H9 (cell line): ENCODE results near the gene TGFBR1. TPM values are rescaled to one million over a fixed set of nuclear protein-coding genes. Genes with fewer than 3 reads are reported as not detected.

Experiments used
- DNase-seq: peaks from one replicate; pipeline ENCODE4 v3.0.0-alpha.2; 2017
- H2AFZ ChIP-seq: one replicate; pipeline ENCODE4 v1.6.1; 2013; ENCODE audit warnings: mild to moderate bottlenecking, low read length, control low read depth, moderate library complexity
- H2AK5ac ChIP-seq: 2 replicates; pipeline ENCODE4 v1.6.1; 2013; ENCODE audit warnings: low read length, control low read depth, mixed read lengths; ENCODE audit not compliant: insufficient read length
- H2BK120ac ChIP-seq: one replicate; pipeline ENCODE4 v1.6.1; 2013; ENCODE audit warnings: low read depth, mild to moderate bottlenecking, low read length, control low read depth, inconsistent platforms; ENCODE audit not compliant: poor library complexity, severe bottlenecking
- H2BK12ac ChIP-seq: 2 replicates; pipeline ENCODE4 v1.6.1; 2013; ENCODE audit warnings: low read length, control low read depth, mixed read lengths, low read depth; ENCODE audit not compliant: insufficient read length
- H2BK15ac ChIP-seq: 2 replicates; pipeline ENCODE4 v1.6.1; 2013; ENCODE audit warnings: low read depth, low read length, control low read depth
- H2BK20ac ChIP-seq: one replicate; pipeline ENCODE4 v1.6.1; 2013; ENCODE audit warnings: low read depth, mild to moderate bottlenecking, low read length, control low read depth, inconsistent platforms; ENCODE audit not compliant: poor library complexity, severe bottlenecking
- H2BK5ac ChIP-seq: 2 replicates; pipeline ENCODE4 v1.6.1; 2013; ENCODE audit warnings: low read length, control low read depth, mixed read lengths; ENCODE audit not compliant: insufficient read length
- H3K14ac ChIP-seq: 2 replicates; pipeline ENCODE4 v1.6.1; 2013; ENCODE audit warnings: low read length, control low read depth; ENCODE audit not compliant: insufficient read depth
- H3K18ac ChIP-seq: 2 replicates; pipeline ENCODE4 v1.6.1; 2013; ENCODE audit warnings: low read depth, mild to moderate bottlenecking, mixed read lengths, low read length, control low read depth; ENCODE audit not compliant: insufficient read length
- H3K23ac ChIP-seq: 2 replicates; pipeline ENCODE4 v1.6.1; 2013; ENCODE audit warnings: low read length, control low read depth, mixed read lengths, low read depth; ENCODE audit not compliant: insufficient read length
- H3K23me2 ChIP-seq: 2 replicates; pipeline ENCODE4 v1.6.1; 2013; ENCODE audit warnings: low read depth, mild to moderate bottlenecking, mixed read lengths, low read length, control low read depth; ENCODE audit not compliant: insufficient read length, poor library complexity, severe bottlenecking
- H3K27ac ChIP-seq: 2 replicates; pipeline ENCODE4 v1.5.1; 2013; ENCODE audit warnings: low read length, control low read depth, mixed read lengths, low read depth; ENCODE audit not compliant: insufficient read length
- H3K27me3 ChIP-seq: 2 replicates; pipeline ENCODE4 v1.6.1; 2013; ENCODE audit warnings: low read length, control low read depth, inconsistent platforms; ENCODE audit not compliant: insufficient read depth
- H3K4ac ChIP-seq: 2 replicates; pipeline ENCODE4 v1.6.1; 2013; ENCODE audit warnings: low read depth, mild to moderate bottlenecking, control low read depth, inconsistent platforms, low read length, moderate library complexity
- H3K4me1 ChIP-seq: 2 replicates; pipeline ENCODE4 v1.6.1; 2013; ENCODE audit warnings: low read length, control low read depth, inconsistent platforms; ENCODE audit not compliant: insufficient read depth
- H3K4me2 ChIP-seq: 2 replicates; pipeline ENCODE4 v1.6.1; 2013; ENCODE audit warnings: low read length, control low read depth, mixed read lengths; ENCODE audit not compliant: insufficient read length, insufficient read depth
- H3K56ac ChIP-seq: 2 replicates; pipeline ENCODE4 v1.6.1; 2013; ENCODE audit warnings: low read depth, mild to moderate bottlenecking, mixed read lengths, low read length, control low read depth; ENCODE audit not compliant: insufficient read length
- H3K79me1 ChIP-seq: 2 replicates; pipeline ENCODE4 v1.6.1; 2013; ENCODE audit warnings: low read depth, mild to moderate bottlenecking, moderate library complexity, low read length, control low read depth, inconsistent platforms; ENCODE audit not compliant: insufficient read depth, poor library complexity, severe bottlenecking
- H3K79me2 ChIP-seq: 2 replicates; pipeline ENCODE4 v1.6.1; 2013; ENCODE audit warnings: low read length, control low read depth, inconsistent platforms; ENCODE audit not compliant: insufficient read depth
- H3K9ac ChIP-seq: 2 replicates; pipeline ENCODE4 v1.6.1; 2013; ENCODE audit warnings: low read length, control low read depth, mixed read lengths; ENCODE audit not compliant: insufficient read length; ENCODE audit errors: extremely low read depth
- H3K9me3 ChIP-seq: one replicate; pipeline ENCODE4 v1.6.1; 2013; ENCODE audit warnings: low read depth, low read length, inconsistent platforms; ENCODE audit not compliant: control insufficient read depth
- H3T11ph ChIP-seq: one replicate; pipeline ENCODE4 v1.6.1; 2013; ENCODE audit warnings: mild to moderate bottlenecking, low read length, control low read depth, inconsistent platforms
- H4K20me1 ChIP-seq: one replicate; pipeline ENCODE4 v1.6.1; 2013; ENCODE audit not compliant: control insufficient read depth, insufficient read length, insufficient read depth
- H4K5ac ChIP-seq: 2 replicates; pipeline ENCODE4 v1.6.1; 2013; ENCODE audit warnings: low read depth, mild to moderate bottlenecking, mixed read lengths, low read length, control low read depth; ENCODE audit not compliant: insufficient read length
- H4K8ac ChIP-seq: replicated peaks from 2 replicates; pipeline ENCODE4 v1.6.1; 2013; ENCODE audit warnings: low read length, control low read depth, mixed read lengths, low read depth; ENCODE audit not compliant: insufficient read length
- H4K91ac ChIP-seq: 2 replicates; pipeline ENCODE4 v1.6.1; 2013; ENCODE audit warnings: low read depth, mild to moderate bottlenecking, moderate library complexity, mixed read lengths, low read length, control low read depth; ENCODE audit not compliant: insufficient read length
- H3K27ac Mint-ChIP-seq, 3 experiments: 2 replicates in 2 of 3; 3 replicates in 1 of 3; pipeline ENCODE4 v1.8.0; 2020 to 2021; ENCODE audit warnings: mixed read lengths in 3 of 3, mild to moderate bottlenecking in 1 of 3, moderate library complexity in 1 of 3
- H3K27me3 Mint-ChIP-seq: 2 replicates; pipeline ENCODE4 v1.8.0; 2021; ENCODE audit warnings: low read depth, mild to moderate bottlenecking, moderate library complexity, mixed read lengths
- H3K36me3 Mint-ChIP-seq, 3 experiments: 2 replicates in 2 of 3; 3 replicates in 1 of 3; pipeline ENCODE4 v1.8.0; 2020 to 2021; ENCODE audit warnings: low read depth in 3 of 3, mixed read lengths in 3 of 3; ENCODE audit not compliant: insufficient read depth in 1 of 3
- H3K4me1 Mint-ChIP-seq, 2 experiments: 2 replicates each; pipeline ENCODE4 v1.8.0; 2020; ENCODE audit warnings: mixed read lengths in 2 of 2
- H3K4me3 Mint-ChIP-seq, 2 experiments: 2 replicates in 1 of 2; 3 replicates in 1 of 2; pipeline ENCODE4 v1.8.0; 2020 to 2021; ENCODE audit warnings: mild to moderate bottlenecking in 2 of 2, mixed read lengths in 2 of 2, moderate library complexity in 1 of 2
- H3K9me3 Mint-ChIP-seq, 2 experiments: 2 replicates in 1 of 2; 3 replicates in 1 of 2; pipeline ENCODE4 v1.8.0; 2020; ENCODE audit warnings: mild to moderate bottlenecking in 2 of 2, mixed read lengths in 2 of 2, moderate library complexity in 1 of 2
- CTCF ChIP-seq: fragments of 200-600 bp; sonication (generic); conservative IDR thresholded peaks from 3 replicates; pipeline ENCODE4 v1.8.0; 2021; ENCODE audit warnings: antibody characterized with exemption, mild to moderate bottlenecking
- WGBS: extraction: QIAGEN DNeasy Blood & Tissue Kit; methylation state at CpG from one replicate; pipeline ENCODE4 v1.1.7; 2013; ENCODE audit warnings: missing lambda C conversion rate, low lambda C conversion rate, mixed read lengths; ENCODE audit not compliant: insufficient read length; ENCODE audit errors: extremely low coverage; 5-methylcytosine and 5-hydroxymethylcytosine counted together
- total RNA-seq: library from RNA; stranded (reverse); gene quantifications from 2 replicates; pipeline ENCODE4 v1.2.1, GENCODE V29; 2021

Gene TGFBR1
- total RNA-seq, 1 experiment from 2014 or later, result 59.3 TPM

DNA sequence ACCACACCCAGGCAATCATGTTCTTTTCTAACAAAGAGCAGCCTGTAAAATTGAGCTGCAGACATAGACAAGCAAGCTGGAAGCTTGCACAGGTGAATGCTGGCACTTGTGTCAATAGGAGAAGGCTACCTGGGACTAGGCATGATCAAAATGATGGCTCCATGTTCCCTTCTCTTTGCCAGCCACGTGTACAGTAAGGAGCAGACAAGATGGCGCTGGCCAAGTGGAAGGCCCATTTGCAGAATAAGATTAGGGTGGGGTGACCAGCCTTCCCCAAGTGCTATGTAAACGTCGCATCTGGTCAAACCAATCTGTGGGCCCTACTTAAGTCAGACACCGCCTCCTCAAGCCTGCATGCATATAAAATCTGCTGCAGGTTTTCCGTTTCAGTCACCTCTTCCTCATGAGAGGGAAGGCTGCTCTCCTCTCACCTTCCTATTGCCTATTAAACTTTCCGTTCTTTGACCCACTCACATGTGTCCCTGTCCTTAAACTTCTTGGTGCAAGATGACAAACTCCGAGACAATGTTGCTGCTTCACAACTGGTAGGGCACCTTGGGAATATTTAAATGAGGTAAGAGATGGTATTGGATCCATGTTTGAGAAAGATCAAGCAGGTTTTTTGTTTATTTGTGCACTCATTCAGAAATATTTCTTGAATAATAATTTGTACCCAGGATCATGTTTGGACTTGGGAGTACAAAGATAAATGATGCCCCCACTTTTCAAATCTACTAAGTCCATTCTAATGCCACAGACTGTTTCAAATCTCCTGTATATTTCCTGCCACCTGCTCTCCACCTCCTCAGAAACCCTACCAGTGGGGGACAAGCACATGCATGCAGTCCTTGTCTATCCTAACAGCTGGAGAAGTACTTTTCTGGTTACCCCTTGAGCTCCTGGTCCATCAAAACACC is 30.7 kb upstream of the TGFBR1 start:
- TF ChIP-seq CTCF, result no peak
- H2AK5ac ChIP-seq, result no peak overlapping the region
- H3K56ac ChIP-seq, result no peak overlapping the region
- no peak overlapping the region for H4K8ac ChIP-seq
- H4K5ac ChIP-seq, result no peak overlapping the region
- no peak overlapping the region for H3T11ph ChIP-seq
- H3K9me3 ChIP-seq, result no peaks in the 10 kb centered on the region
- peaks cover 7% of the 10 kb centered on the region in 2 experiments; a peak in 2 of 4 replicates for H3K4me1 Mint-ChIP-seq
- H3K27ac Mint-ChIP-seq, result no peak overlapping the region; a peak in 1 of 7 replicates
- H3K23ac ChIP-seq, result no peak overlapping the region
- no peak overlapping the region for H3K4me3 Mint-ChIP-seq
- no peaks in the 10 kb centered on the region for H3K27me3 ChIP-seq
- no peak for DNase-seq
- no peaks in the 10 kb centered on the region for H3K23me2 ChIP-seq
- no peak overlapping the region for H2BK20ac ChIP-seq
- H2BK15ac ChIP-seq, result no peak overlapping the region
- H3K4ac ChIP-seq, result no peak overlapping the region
- no peaks in the 10 kb centered on the region for H3K4me1 ChIP-seq
- H3K36me3 Mint-ChIP-seq, result no peaks in the 10 kb centered on the region
- no peak overlapping the region for H3K18ac ChIP-seq
- no peaks in the 10 kb centered on the region for H3K79me1 ChIP-seq
- no peak overlapping the region for H2AFZ ChIP-seq
- no peaks in the 10 kb centered on the region for H4K20me1 ChIP-seq
- no CpG with 5 or more reads among the region's 8 CpGs for WGBS
- H3K4me2 ChIP-seq, result no peak overlapping the region
- H2BK12ac ChIP-seq, result no peak overlapping the region
- no peaks in the 10 kb centered on the region for H3K27me3 Mint-ChIP-seq
- no peak overlapping the region for H3K9ac ChIP-seq
- no peaks in the 10 kb centered on the region for H3K79me2 ChIP-seq
- H3K27ac ChIP-seq, result no peak overlapping the region
- no peak overlapping the region for H3K14ac ChIP-seq
- H2BK120ac ChIP-seq, result no peak overlapping the region
- no peaks in the 10 kb centered on the region for H3K9me3 Mint-ChIP-seq
- no peak overlapping the region for H4K91ac ChIP-seq
- H2BK5ac ChIP-seq, result no peak overlapping the region
